ENCODE data around the gene PNISR.

PNISR gene

DNA sequence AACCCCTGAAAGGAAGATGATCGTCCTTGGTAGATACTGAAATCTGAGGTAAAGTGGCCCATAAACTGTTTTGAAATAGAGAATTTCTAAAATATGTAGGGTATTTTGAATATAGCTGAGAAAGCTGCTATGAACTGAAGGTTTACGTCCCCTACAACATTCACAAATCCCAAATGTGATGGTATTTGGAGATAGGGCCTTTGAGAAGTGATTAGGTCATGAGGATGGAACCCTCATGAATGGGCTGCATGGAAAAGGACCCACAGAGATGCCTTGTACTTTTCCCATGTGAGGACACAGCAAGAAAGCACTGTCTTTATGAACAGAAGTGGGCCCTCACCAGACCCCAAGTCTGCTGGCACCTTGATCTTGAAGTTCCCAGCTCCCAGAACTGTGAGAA is 6.8 kb upstream of the PNISR start:
- no peak overlapping the region for H3K27ac ChIP-seq (ENCODE audit: low read depth, low read length)
- no peaks in the 10 kb centered on the region for H3K27me3 ChIP-seq (ENCODE audit: control insufficient read depth in 5 of 5, insufficient read depth in 4 of 5, low read length in 5 of 5)
- no peak overlapping the region for H3K4me3 ChIP-seq (ENCODE audit: low read depth in 1 of 5, low read length in 5 of 5)
- H3K36me3 ChIP-seq (ENCODE audit: control insufficient read depth in 5 of 5, insufficient read depth in 5 of 5, low read length in 5 of 5): peaks cover 0 to 13% (median 8%) of the 10 kb centered on the region in 5 donors
- H3K9me3 ChIP-seq (ENCODE audit: control insufficient read depth in 5 of 5, low read length in 5 of 5): no peaks in the 10 kb centered on the region
- peak overlapping the region in 1 of 5 donors; percentile 13 for H3K9ac ChIP-seq (ENCODE audit: low read length in 5 of 5)
- peaks cover 3 to 7% (median 6%) of the 10 kb centered on the region in 5 donors for H3K4me1 ChIP-seq (ENCODE audit: control insufficient read depth in 5 of 5, insufficient read depth in 5 of 5, low read length in 5 of 5)

DNA sequence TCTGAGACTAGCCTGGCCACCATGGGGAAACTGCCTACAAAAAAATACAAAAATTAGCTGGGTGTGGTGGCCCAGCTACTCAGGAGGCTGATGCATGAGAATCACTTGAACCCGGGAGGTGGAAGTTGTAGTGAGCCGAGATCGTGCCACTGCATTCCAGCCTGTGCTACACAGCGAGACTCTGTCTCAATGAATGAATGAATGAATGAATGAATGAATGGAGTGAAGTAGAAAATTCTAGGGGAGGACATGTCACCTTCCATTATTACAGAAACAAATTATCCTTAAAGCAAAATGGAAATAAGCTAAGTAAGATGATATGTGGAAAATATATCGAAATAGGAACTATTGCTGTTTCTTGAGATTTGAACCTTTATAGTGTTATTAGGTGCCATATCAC is 2.9 kb upstream of the PNISR start:
- Histone ChIP-seq H3K9me3 (ENCODE audit: control insufficient read depth in 5 of 5, low read length in 5 of 5) (no peaks in the 10 kb centered on the region), H3K4me1 (ENCODE audit: control insufficient read depth in 5 of 5, insufficient read depth in 5 of 5, low read length in 5 of 5) (peaks cover 10 to 35% (median 28%) of the 10 kb centered on the region in 5 donors), H3K27ac (ENCODE audit: low read depth, low read length) (no peak overlapping the region), H3K9ac (ENCODE audit: low read length in 5 of 5) (no peak overlapping the region), H3K36me3 (ENCODE audit: control insufficient read depth in 5 of 5, insufficient read depth in 5 of 5, low read length in 5 of 5) (peaks cover 0 to 13% (median 8%) of the 10 kb centered on the region in 5 donors), H3K27me3 (ENCODE audit: control insufficient read depth in 5 of 5, insufficient read depth in 4 of 5, low read length in 5 of 5) (no peaks in the 10 kb centered on the region), H3K4me3 (ENCODE audit: low read depth in 1 of 5, low read length in 5 of 5) (no peak overlapping the region)

- peak overlapping the region; percentile 78 to 100 (median 98) for H3K9ac ChIP-seq (ENCODE audit: low read length in 5 of 5)
- no peaks in the 10 kb centered on the region for H3K9me3 ChIP-seq (ENCODE audit: control insufficient read depth in 5 of 5, low read length in 5 of 5)
- H3K4me1 ChIP-seq (ENCODE audit: control insufficient read depth in 5 of 5, insufficient read depth in 5 of 5, low read length in 5 of 5): peaks cover 10 to 44% (median 43%) of the 10 kb centered on the region in 5 donors
- H3K27me3 ChIP-seq (ENCODE audit: control insufficient read depth in 5 of 5, insufficient read depth in 4 of 5, low read length in 5 of 5): no peaks in the 10 kb centered on the region
- peak overlapping the region; percentile 99 for H3K27ac ChIP-seq (ENCODE audit: low read depth, low read length)
- H3K36me3 ChIP-seq (ENCODE audit: control insufficient read depth in 5 of 5, insufficient read depth in 5 of 5, low read length in 5 of 5): peaks cover 0 to 14% (median 4%) of the 10 kb centered on the region in 5 donors
- peak overlapping the region; percentile 99 to 100 (median 99) for H3K4me3 ChIP-seq (ENCODE audit: low read depth in 1 of 5, low read length in 5 of 5)
These were observed 1.3 kb upstream of the PNISR start for GRCh38 chr6:99426451-99426757.

GRCh38 chr6:99425647-99426450 is 741 bp upstream of the PNISR start:
- peaks cover 10 to 50% (median 47%) of the 10 kb centered on the region in 5 donors for H3K4me1 ChIP-seq (ENCODE audit: control insufficient read depth in 5 of 5, insufficient read depth in 5 of 5, low read length in 5 of 5)
- H3K9ac ChIP-seq (ENCODE audit: low read length in 5 of 5): peak overlapping the region; percentile 78 to 100 (median 98)
- H3K4me3 ChIP-seq (ENCODE audit: low read depth in 1 of 5, low read length in 5 of 5): peak overlapping the region; percentile 99 to 100 (median 99)
- H3K27ac ChIP-seq (ENCODE audit: low read depth, low read length): peak overlapping the region; percentile 99
- H3K36me3 ChIP-seq (ENCODE audit: control insufficient read depth in 5 of 5, insufficient read depth in 5 of 5, low read length in 5 of 5): peaks cover 0 to 11% (median 4%) of the 10 kb centered on the region in 5 donors
- H3K27me3 ChIP-seq (ENCODE audit: control insufficient read depth in 5 of 5, insufficient read depth in 4 of 5, low read length in 5 of 5): no peaks in the 10 kb centered on the region
- H3K9me3 ChIP-seq (ENCODE audit: control insufficient read depth in 5 of 5, low read length in 5 of 5): no peaks in the 10 kb centered on the region

DNA sequence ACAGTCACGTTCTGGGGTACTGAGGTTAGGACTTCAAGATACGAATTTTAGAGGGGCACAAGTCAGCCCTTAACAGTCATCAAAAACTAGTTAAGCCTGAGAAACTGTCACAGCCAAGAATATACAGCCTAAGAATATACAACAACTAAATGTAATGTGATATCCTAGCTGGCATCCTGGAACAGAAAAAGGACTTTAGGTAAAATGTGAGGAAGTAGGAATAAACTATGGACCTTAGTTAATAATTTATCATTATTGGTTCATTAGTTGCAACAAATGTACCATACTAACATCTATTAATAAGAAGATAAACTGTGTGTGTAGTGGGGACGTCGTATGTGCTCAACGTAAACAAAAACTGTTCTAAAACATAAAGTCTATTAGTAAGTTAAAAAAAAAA is 1.1 kb downstream of the PNISR start:
- H3K27ac ChIP-seq (ENCODE audit: low read depth, low read length): peak overlapping the region; percentile 99
- H3K36me3 ChIP-seq (ENCODE audit: control insufficient read depth in 5 of 5, insufficient read depth in 5 of 5, low read length in 5 of 5): peaks cover 0 to 7% (median 0%) of the 10 kb centered on the region in 5 donors
- peaks cover 10 to 54% (median 50%) of the 10 kb centered on the region in 5 donors for H3K4me1 ChIP-seq (ENCODE audit: control insufficient read depth in 5 of 5, insufficient read depth in 5 of 5, low read length in 5 of 5)
- peak overlapping the region in 3 of 5 donors; percentile 29 to 100 (median 98) for H3K9ac ChIP-seq (ENCODE audit: low read length in 5 of 5)
- H3K27me3 ChIP-seq (ENCODE audit: control insufficient read depth in 5 of 5, insufficient read depth in 4 of 5, low read length in 5 of 5): no peaks in the 10 kb centered on the region
- H3K9me3 ChIP-seq (ENCODE audit: control insufficient read depth in 5 of 5, low read length in 5 of 5): no peaks in the 10 kb centered on the region
- peak overlapping the region; percentile 99 to 100 (median 99) for H3K4me3 ChIP-seq (ENCODE audit: low read depth in 1 of 5, low read length in 5 of 5)

DNA sequence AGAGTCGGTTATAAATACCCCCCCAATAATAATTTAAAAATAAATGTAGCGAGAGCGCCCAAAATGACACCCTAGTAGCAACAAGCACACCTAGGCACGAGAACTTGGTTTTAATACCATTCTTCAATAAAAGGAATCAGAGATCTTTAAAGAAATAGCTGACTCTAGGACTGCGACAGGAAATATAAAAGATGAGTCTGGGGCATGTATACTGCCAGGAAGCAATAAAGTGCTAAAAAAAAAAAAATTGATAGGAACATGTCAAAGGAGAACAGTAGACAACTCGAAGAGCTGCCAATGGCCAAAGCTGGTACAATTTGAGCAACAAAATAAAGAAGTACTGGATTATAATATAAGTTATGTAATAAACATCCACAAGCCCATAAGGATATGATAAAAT is 2.2 kb downstream of the PNISR start:
- Histone ChIP-seq H3K36me3 (ENCODE audit: control insufficient read depth in 5 of 5, insufficient read depth in 5 of 5, low read length in 5 of 5) (peaks cover 0 to 7% (median 0%) of the 10 kb centered on the region in 5 donors), H3K27me3 (ENCODE audit: control insufficient read depth in 5 of 5, insufficient read depth in 4 of 5, low read length in 5 of 5) (no peaks in the 10 kb centered on the region), H3K27ac (ENCODE audit: low read depth, low read length) (no peak overlapping the region), H3K4me3 (ENCODE audit: low read depth in 1 of 5, low read length in 5 of 5) (peak overlapping the region in 1 of 5 donors; percentile 100), H3K9ac (ENCODE audit: low read length in 5 of 5) (no peak overlapping the region), H3K9me3 (ENCODE audit: control insufficient read depth in 5 of 5, low read length in 5 of 5) (no peaks in the 10 kb centered on the region), H3K4me1 (ENCODE audit: control insufficient read depth in 5 of 5, insufficient read depth in 5 of 5, low read length in 5 of 5) (peaks cover 10 to 56% (median 50%) of the 10 kb centered on the region in 5 donors)

GRCh38 chr6:99416892-99417767 is 8.0 kb downstream of the PNISR start:
- Histone ChIP-seq H3K36me3 (ENCODE audit: control insufficient read depth in 5 of 5, insufficient read depth in 5 of 5, low read length in 5 of 5) (peaks cover 0 to 10% (median 4%) of the 10 kb centered on the region in 5 donors), H3K4me3 (ENCODE audit: low read depth in 1 of 5, low read length in 5 of 5) (no peak overlapping the region), H3K4me1 (ENCODE audit: control insufficient read depth in 5 of 5, insufficient read depth in 5 of 5, low read length in 5 of 5) (peaks cover 0 to 38% (median 20%) of the 10 kb centered on the region in 5 donors), H3K9me3 (ENCODE audit: control insufficient read depth in 5 of 5, low read length in 5 of 5) (no peaks in the 10 kb centered on the region), H3K9ac (ENCODE audit: low read length in 5 of 5) (no peak overlapping the region), H3K27me3 (ENCODE audit: control insufficient read depth in 5 of 5, insufficient read depth in 4 of 5, low read length in 5 of 5) (no peaks in the 10 kb centered on the region), H3K27ac (ENCODE audit: low read depth, low read length) (no peak overlapping the region)

DNA sequence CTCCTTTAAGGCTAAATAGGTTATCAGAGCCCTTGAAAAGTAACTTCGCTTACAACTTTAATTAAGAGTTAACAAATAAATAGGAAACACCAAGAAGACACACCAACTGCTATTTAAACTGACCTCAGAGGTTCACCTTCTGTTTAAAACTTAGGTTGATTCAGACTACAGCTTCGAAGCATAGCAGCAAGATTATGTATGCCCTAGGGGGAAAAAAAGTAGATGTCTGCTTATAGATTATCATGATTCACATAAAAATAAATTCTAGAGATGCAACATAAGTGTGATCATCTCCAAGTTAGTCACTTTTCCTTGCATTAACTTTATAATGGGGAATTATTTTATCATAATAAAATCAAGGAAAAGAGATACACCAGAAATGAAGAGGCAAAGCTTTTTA is 8.9 kb downstream of the PNISR start:
- Histone ChIP-seq H3K36me3 (ENCODE audit: control insufficient read depth in 5 of 5, insufficient read depth in 5 of 5, low read length in 5 of 5) (peaks cover 0 to 13% (median 2%) of the 10 kb centered on the region in 5 donors), H3K9me3 (ENCODE audit: control insufficient read depth in 5 of 5, low read length in 5 of 5) (no peaks in the 10 kb centered on the region), H3K9ac (ENCODE audit: low read length in 5 of 5) (no peak overlapping the region), H3K27me3 (ENCODE audit: control insufficient read depth in 5 of 5, insufficient read depth in 4 of 5, low read length in 5 of 5) (no peaks in the 10 kb centered on the region), H3K4me1 (ENCODE audit: control insufficient read depth in 5 of 5, insufficient read depth in 5 of 5, low read length in 5 of 5) (peaks cover 0 to 35% (median 15%) of the 10 kb centered on the region in 5 donors), H3K27ac (ENCODE audit: low read depth, low read length) (no peak overlapping the region), H3K4me3 (ENCODE audit: low read depth in 1 of 5, low read length in 5 of 5) (no peak overlapping the region)

DNA sequence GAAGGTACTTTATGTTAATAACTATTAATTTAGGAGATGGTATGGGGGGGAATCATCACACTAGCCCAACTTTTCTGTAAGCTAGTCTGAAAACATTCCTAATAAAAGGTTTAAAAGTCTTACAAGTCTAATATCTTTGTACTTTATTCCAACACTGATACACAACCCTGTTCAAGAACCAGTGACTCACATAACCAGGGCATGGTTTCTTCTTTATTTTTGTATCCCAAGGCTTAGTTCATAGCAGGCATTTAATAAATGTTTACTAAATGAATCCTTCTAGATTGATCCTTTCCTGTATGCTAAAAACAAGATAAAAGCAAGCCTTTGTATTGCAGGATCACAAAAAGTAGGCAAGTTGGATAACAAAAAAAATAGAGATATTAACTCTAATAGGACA is 9.7 kb downstream of the PNISR start:
- H3K4me1 ChIP-seq (ENCODE audit: control insufficient read depth in 5 of 5, insufficient read depth in 5 of 5, low read length in 5 of 5): peaks cover 0 to 30% (median 10%) of the 10 kb centered on the region in 5 donors

More for the DNA sequence above, 9.7 kb downstream of the PNISR start:
- H3K36me3 ChIP-seq (ENCODE audit: control insufficient read depth in 5 of 5, insufficient read depth in 5 of 5, low read length in 5 of 5): peaks cover 3 to 16% (median 5%) of the 10 kb centered on the region in 5 donors
- no peaks in the 10 kb centered on the region for H3K27me3 ChIP-seq (ENCODE audit: control insufficient read depth in 5 of 5, insufficient read depth in 4 of 5, low read length in 5 of 5)
- H3K27ac ChIP-seq (ENCODE audit: low read depth, low read length): no peak overlapping the region
- no peak overlapping the region for H3K9ac ChIP-seq (ENCODE audit: low read length in 5 of 5)
- no peaks in the 10 kb centered on the region for H3K9me3 ChIP-seq (ENCODE audit: control insufficient read depth in 5 of 5, low read length in 5 of 5)
- no peak overlapping the region for H3K4me3 ChIP-seq (ENCODE audit: low read depth in 1 of 5, low read length in 5 of 5)
